Osteocyte (in vitro differentiated cells): Measurements from ENCODE around the gene SDC3. TPM values are rescaled to one million over a fixed set of nuclear protein-coding genes. Genes with fewer than 3 reads are reported as not detected.

Experiments used
- DNase-seq: peaks from one replicate; pipeline ENCODE4 v3.0.0; 2021; ENCODE audit warnings: mixed read lengths; ENCODE audit not compliant: unreplicated experiment; ENCODE audit errors: extremely low spot score
- H3K27ac Mint-ChIP-seq: one replicate; pipeline ENCODE4 v1.8.0; 2021; ENCODE audit warnings: mild to moderate bottlenecking, mixed read lengths; ENCODE audit not compliant: unreplicated experiment
- H3K27me3 Mint-ChIP-seq: one replicate; pipeline ENCODE4 v1.8.0; 2021; ENCODE audit warnings: mixed read lengths; ENCODE audit not compliant: unreplicated experiment
- H3K36me3 Mint-ChIP-seq: one replicate; pipeline ENCODE4 v1.8.0; 2021; ENCODE audit warnings: mixed read lengths; ENCODE audit not compliant: unreplicated experiment
- H3K4me1 Mint-ChIP-seq: one replicate; pipeline ENCODE4 v1.8.0; 2021; ENCODE audit warnings: mixed read lengths; ENCODE audit not compliant: unreplicated experiment
- H3K4me3 Mint-ChIP-seq: one replicate; pipeline ENCODE4 v1.8.0; 2021; ENCODE audit warnings: mild to moderate bottlenecking, moderate library complexity, mixed read lengths; ENCODE audit not compliant: unreplicated experiment
- H3K9me3 Mint-ChIP-seq: one replicate; pipeline ENCODE4 v1.8.0; 2021; ENCODE audit warnings: mixed read lengths; ENCODE audit not compliant: unreplicated experiment
- total RNA-seq: library from RNA; stranded (reverse); gene quantifications from 2 replicates; pipeline ENCODE4 v1.2.1, GENCODE V29; 2021
- TF ChIP-seq, protein P1 (sequence below): fragments of 200-600 bp; sonication (generic); IDR thresholded peaks from 2 replicates; pipeline ENCODE4 v1.5.0; 2021; ENCODE audit warnings: antibody characterized with exemption, mild to moderate bottlenecking, moderate library complexity

Gene SDC3
- total RNA-seq, 1 donor from 2014 or later: 54.4 TPM

DNA sequence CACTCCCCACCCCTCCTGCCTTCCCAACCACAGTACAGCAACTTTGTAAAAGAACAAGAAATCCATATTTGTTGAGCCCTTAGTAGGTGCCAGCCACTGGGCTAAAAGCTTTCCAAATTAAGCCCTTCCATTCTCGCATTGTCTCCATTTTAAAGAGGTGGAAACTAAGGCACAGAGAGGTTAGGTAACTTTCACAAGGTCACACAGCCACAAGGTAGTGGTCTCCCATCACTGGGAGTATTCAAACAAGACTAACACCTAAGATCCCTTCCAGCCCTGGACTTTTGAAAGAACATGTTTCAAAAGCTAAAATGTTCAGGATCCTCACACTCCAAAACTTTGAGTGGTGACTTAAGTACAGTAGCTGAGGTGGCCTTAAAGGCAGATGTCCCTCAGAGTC lies 3.2 kb downstream of the SDC3 start:
- H3K4me3 Mint-ChIP-seq: no peak overlapping the region
- TF ChIP-seq, protein P1, sequence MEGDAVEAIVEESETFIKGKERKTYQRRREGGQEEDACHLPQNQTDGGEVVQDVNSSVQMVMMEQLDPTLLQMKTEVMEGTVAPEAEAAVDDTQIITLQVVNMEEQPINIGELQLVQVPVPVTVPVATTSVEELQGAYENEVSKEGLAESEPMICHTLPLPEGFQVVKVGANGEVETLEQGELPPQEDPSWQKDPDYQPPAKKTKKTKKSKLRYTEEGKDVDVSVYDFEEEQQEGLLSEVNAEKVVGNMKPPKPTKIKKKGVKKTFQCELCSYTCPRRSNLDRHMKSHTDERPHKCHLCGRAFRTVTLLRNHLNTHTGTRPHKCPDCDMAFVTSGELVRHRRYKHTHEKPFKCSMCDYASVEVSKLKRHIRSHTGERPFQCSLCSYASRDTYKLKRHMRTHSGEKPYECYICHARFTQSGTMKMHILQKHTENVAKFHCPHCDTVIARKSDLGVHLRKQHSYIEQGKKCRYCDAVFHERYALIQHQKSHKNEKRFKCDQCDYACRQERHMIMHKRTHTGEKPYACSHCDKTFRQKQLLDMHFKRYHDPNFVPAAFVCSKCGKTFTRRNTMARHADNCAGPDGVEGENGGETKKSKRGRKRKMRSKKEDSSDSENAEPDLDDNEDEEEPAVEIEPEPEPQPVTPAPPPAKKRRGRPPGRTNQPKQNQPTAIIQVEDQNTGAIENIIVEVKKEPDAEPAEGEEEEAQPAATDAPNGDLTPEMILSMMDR: no peak
- no peaks in the 10 kb centered on the region for H3K36me3 Mint-ChIP-seq
- no peaks in the 10 kb centered on the region for H3K9me3 Mint-ChIP-seq
- no peak overlapping the region for H3K27ac Mint-ChIP-seq
- peaks cover 56% of the 10 kb centered on the region for H3K4me1 Mint-ChIP-seq
- no peaks in the 10 kb centered on the region for H3K27me3 Mint-ChIP-seq
- no peak for DNase-seq

DNA sequence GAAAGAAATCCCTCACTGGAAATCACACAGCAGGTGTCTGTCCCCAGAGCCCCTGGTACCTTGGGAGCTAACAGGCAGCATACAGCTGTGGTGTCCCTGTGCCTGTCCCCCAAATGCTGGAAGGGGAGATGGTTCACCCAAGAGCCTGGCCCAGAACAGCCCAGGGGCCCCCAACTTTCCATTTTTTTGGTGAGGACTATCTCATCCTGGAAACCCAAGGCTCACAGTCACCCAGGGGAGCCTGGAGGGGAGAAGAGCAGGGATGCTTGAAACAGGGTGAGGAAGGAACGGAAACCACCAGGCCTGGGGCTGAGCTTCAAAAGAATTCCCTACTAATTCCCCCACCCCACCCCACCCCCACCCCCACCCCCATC lies 3.6 kb downstream of the SDC3 start:
- no peak for DNase-seq
- H3K4me1 Mint-ChIP-seq: peaks cover 54% of the 10 kb centered on the region
- no peaks in the 10 kb centered on the region for H3K27me3 Mint-ChIP-seq
- H3K27ac Mint-ChIP-seq: no peak overlapping the region
- TF ChIP-seq, protein P1: no peak
- no peak overlapping the region for H3K4me3 Mint-ChIP-seq
- H3K36me3 Mint-ChIP-seq: no peaks in the 10 kb centered on the region
- no peaks in the 10 kb centered on the region for H3K9me3 Mint-ChIP-seq

DNA sequence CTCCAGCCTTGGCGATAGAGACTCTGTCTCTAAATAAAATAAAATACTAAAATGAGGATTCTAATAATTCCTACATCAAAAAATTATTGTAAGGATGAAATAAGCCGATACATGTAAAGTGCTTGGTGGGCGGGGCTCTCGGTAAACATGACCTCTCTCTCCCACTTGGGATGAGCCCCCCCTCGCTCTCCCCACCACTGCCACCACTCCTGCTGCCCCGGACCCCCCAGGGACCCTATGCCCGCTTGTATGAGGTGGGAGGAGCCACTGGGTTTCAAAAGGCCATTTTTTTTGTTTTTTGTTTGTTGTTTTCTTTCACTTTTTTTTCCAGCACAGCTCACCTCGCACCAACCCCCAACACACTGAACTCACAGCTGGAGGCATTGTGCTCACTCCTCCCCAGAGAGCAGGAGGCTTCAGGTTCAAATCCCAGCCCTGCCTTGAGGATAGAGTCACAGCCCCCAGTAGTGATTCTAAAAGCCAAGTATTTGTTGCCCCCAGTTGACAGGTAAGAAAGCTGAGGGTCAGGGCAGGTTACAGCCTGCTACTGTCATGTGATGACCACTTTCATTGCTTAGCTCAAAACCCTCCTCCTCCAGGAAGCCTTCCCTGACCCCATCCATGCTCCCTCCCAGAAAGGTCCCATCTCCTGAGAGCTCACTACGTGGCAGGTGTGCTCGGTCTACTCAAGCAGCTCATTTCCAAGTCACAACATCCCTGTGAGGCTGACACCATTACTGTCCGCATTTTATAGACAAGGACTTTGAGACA lies 4.2 kb downstream of the SDC3 start:
- peaks cover 48% of the 10 kb centered on the region for H3K4me1 Mint-ChIP-seq
- no peak overlapping the region for H3K4me3 Mint-ChIP-seq
- no peaks in the 10 kb centered on the region for H3K9me3 Mint-ChIP-seq
- no peak for DNase-seq
- H3K36me3 Mint-ChIP-seq: no peaks in the 10 kb centered on the region
- H3K27me3 Mint-ChIP-seq: no peaks in the 10 kb centered on the region
- H3K27ac Mint-ChIP-seq: peak overlapping the region; percentile 19
- TF ChIP-seq, protein P1: no peak

DNA sequence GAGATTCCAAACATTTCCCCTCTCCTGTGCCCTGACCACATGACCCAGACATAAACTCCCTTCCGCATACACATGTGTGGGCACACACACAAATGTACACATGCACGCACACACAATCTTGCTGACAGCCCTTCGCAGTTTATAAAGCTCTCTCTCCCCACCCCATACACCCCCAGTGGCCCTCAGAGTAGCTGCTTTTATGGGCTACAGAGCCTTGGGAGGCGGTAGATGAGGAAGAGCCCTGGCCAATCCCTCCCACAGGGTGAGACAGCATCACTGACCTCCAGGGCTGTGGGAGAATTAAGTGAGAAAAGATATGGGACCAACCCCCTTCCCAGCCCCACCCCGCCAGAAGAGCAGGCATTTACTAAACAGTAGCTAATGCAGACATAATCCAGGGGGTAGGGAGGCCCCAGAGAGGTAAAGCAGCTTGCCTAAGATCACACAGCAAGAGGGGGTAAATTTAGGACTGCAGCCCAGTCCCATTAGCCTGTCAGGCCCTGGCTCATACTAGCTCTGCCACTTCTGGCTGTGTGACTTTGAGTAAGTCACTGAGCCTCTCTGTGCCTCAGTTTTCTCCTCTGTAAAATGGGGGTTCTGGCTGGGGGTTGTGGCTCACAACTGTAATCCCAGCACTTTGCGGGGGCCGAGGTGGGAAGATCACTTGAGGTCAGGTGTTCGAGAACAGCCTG lies 5.1 kb downstream of the SDC3 start:
- Mint-ChIP-seq H3K4me1 (peaks cover 43% of the 10 kb centered on the region), H3K27ac (no peak overlapping the region)
- TF ChIP-seq, protein P1: no peak

GRCh38 chr1:30902593-30903290 lies 5.8 kb downstream of the SDC3 start:
- Mint-ChIP-seq H3K36me3 (no peaks in the 10 kb centered on the region), H3K4me1 (peaks cover 42% of the 10 kb centered on the region), H3K4me3 (no peak overlapping the region), H3K9me3 (no peaks in the 10 kb centered on the region), H3K27me3 (no peaks in the 10 kb centered on the region), H3K27ac (no peak overlapping the region)
- TF ChIP-seq, protein P1: no peak
- DNase-seq: no peak

More for the DNA sequence above, 5.1 kb downstream of the SDC3 start:
- no peak overlapping the region for H3K4me3 Mint-ChIP-seq
- no peak for DNase-seq
- no peaks in the 10 kb centered on the region for H3K36me3 Mint-ChIP-seq
- no peaks in the 10 kb centered on the region for H3K27me3 Mint-ChIP-seq
- H3K9me3 Mint-ChIP-seq: no peaks in the 10 kb centered on the region
